ENCODE data around the gene TMEM175.
"Not testable (repeated sequence)": the region's sequence is repeated elsewhere in the genome, so short reads cannot be mapped to it uniquely, and the experiment has no call there.

TMEM175 gene

GRCh38 chr4:929096-929765 is 3.0 kb upstream of the TMEM175 start:
- TF ChIP-seq, protein P1, sequence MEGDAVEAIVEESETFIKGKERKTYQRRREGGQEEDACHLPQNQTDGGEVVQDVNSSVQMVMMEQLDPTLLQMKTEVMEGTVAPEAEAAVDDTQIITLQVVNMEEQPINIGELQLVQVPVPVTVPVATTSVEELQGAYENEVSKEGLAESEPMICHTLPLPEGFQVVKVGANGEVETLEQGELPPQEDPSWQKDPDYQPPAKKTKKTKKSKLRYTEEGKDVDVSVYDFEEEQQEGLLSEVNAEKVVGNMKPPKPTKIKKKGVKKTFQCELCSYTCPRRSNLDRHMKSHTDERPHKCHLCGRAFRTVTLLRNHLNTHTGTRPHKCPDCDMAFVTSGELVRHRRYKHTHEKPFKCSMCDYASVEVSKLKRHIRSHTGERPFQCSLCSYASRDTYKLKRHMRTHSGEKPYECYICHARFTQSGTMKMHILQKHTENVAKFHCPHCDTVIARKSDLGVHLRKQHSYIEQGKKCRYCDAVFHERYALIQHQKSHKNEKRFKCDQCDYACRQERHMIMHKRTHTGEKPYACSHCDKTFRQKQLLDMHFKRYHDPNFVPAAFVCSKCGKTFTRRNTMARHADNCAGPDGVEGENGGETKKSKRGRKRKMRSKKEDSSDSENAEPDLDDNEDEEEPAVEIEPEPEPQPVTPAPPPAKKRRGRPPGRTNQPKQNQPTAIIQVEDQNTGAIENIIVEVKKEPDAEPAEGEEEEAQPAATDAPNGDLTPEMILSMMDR (conservative IDR thresholded peaks at IDR 0.05), result no peak
- H3K27ac ChIP-seq, result peak overlapping the region; percentile 39

DNA sequence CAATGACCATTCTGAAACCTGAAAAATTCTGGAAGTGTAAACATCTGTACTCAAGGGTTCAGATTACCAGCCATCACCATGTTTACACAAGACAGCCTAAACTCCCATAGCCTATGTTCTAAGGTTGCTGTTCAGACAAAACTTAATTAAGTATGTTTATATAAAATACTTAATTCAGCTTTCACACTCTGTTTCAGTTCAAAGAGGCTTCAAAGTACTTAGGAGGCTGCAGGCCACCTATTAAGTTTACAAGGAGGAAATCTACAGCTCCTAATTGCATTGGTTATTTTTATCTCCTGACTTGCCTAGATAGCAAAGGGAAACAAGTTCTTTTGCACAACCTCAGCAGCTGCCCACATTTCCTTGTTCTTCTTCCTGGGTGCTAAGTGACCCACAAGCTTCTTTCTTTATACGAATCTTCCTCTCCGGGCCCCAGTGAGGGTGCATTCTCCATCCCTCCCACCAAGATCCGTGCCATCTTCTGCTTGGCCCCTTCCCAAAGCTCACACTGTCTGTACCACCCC is 2.2 kb upstream of the TMEM175 start:
- TF ChIP-seq, protein P1 (conservative IDR thresholded peaks at IDR 0.05), result no peak
- peak overlapping the region; percentile 39 for H3K27ac ChIP-seq

DNA sequence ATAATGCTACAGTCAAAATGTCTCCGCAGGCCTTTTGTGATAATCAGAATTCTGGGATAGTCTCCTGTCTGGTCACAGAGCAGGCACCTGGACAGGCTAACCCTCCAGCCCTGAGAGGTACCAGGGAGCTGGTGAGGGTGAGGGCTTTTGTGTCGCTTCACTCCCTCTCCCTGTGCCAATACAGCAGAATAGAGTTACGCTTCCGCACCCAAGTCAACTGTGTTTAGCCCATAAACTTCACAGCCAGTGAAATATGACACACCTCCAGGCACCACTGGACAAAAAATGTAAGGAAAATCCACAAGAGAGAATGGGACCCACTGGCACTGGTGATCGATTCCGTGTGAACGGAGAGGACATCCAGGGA is 1.4 kb upstream of the TMEM175 start:
- H3K27ac ChIP-seq, result peak overlapping the region; percentile 85
- TF ChIP-seq, protein P1 (conservative IDR thresholded peaks at IDR 0.05), result no peak

- TF ChIP-seq, protein P1 (conservative IDR thresholded peaks at IDR 0.05), result no peak
- H3K27ac ChIP-seq, result peak overlapping the region; percentile 85
Measured at GRCh38 chr4:931194-931959, 883 bp upstream of the TMEM175 start.

GRCh38 chr4:932713-933070 is 432 bp downstream of the TMEM175 start:
- TF ChIP-seq, protein P1 (conservative IDR thresholded peaks at IDR 0.05), result peak; percentile 21; the same call in 1 of the 2 replicates
- H3K27ac ChIP-seq, result peak overlapping the region; percentile 85

DNA sequence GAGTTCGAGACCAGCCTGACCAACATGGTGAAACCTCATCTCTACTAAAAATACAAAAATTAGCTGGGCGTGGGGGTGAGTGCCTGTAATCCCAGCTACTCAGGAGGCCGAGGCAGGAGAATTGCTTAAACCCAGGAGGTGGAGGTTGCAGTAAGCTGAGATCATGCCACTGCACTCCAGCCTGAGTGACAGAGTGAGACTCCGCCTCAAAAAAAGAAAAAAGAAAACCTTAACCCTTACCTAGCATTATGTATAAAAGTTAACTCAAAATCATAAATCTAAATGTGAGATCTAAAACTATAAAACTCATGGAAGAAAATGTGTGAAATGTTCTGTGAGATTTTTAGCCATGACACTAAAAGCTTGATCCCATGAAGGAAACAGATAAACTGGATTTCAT is 7.2 kb downstream of the TMEM175 start:
- not testable (repeated sequence) for H3K27ac ChIP-seq

DNA sequence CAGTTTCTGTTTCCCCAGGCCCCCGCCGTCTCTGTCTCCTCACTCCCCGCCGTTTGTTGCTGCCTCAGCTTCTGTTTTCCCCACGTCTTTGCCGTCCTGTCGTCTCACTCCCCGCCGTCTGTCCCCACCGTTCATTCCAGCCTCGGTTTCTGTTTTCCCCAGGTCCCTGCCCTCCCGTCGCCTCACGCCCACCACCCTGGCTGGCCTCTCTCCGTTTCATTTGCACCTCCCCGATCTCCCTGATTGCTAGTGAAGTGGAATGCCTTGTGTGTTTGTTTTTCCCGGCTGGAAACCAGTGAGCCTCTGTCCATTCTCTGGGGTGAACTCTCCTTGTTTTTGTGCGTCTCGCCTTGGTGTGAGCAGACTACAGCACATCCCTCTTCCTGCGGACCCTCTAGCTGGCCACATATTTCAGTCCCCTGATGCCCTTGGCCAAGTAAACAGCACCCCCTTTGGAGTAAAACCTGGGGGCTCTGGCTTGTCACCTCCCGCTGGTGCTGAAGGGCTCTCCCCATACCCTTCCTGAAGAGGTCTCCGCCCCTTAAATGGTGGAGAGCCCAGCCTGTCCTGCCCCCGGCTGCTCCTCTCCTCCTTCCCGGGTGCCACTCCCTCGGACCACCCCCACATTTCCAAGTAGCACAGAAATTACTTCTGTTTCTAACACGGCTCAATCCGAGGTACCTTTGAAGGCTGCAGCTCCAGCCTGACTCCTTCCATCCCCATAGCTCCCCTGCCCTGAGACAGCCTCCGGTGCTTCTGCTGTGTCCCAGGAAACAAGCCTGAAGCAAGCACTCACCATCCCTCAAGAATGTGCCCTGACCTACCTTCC is 13.2 kb downstream of the TMEM175 start:
- TF ChIP-seq, protein P1 (conservative IDR thresholded peaks at IDR 0.05), result no peak
- no peak overlapping the region for H3K27ac ChIP-seq
